ENCODE results near the gene TAPT1. TPM values are rescaled to one million over a fixed set of nuclear protein-coding genes. Genes with fewer than 3 reads are reported as not detected.
"Not testable (repeated sequence)": the region's sequence is repeated elsewhere in the genome, so short reads cannot be mapped to it uniquely, and the experiment has no call there.

Gene TAPT1
- total and polyA plus RNA-seq, 9 of the 15 experiments (the other 6 are each of a cell fraction or from before 2014, with no cell fraction given): 1.6 to 36.7 (median 20.7) TPM

DNA sequence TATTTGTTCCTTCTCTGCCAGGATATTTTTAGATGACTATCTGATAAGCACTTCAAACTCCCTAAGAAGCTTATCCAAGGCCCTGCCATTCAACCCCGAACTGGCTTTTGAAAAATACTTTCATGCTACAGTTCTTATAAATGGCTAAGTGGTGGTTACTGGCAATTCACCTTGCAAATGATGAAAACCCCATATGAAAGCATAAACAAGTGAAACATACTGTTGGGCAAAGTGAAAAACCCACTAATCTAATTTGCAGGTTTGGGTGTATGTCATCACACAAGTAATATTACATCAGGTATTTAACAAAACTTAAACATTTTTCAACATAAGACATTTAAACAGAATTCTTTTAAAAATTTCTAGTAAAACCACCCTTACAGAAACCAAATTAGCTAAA is 31.1 kb downstream of the TAPT1 start (continued):
- TF ChIP-seq ARID1B (IDR thresholded peaks at IDR 0.05) (no peak), PHF20 (IDR thresholded peaks at IDR 0.05; ENCODE audit: partially characterized antibody) (no peak)
- TF ChIP-seq, protein P1, sequence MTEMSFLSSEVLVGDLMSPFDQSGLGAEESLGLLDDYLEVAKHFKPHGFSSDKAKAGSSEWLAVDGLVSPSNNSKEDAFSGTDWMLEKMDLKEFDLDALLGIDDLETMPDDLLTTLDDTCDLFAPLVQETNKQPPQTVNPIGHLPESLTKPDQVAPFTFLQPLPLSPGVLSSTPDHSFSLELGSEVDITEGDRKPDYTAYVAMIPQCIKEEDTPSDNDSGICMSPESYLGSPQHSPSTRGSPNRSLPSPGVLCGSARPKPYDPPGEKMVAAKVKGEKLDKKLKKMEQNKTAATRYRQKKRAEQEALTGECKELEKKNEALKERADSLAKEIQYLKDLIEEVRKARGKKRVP (CRISPR knock-in tag; IDR thresholded peaks at IDR 0.05): no peak
- TF ChIP-seq, protein P2, sequence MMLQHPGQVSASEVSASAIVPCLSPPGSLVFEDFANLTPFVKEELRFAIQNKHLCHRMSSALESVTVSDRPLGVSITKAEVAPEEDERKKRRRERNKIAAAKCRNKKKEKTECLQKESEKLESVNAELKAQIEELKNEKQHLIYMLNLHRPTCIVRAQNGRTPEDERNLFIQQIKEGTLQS (IDR thresholded peaks at IDR 0.05): no peak
- TF ChIP-seq, protein P2 (CRISPR knock-in tag; conservative IDR thresholded peaks at IDR 0.05): no peak

DNA sequence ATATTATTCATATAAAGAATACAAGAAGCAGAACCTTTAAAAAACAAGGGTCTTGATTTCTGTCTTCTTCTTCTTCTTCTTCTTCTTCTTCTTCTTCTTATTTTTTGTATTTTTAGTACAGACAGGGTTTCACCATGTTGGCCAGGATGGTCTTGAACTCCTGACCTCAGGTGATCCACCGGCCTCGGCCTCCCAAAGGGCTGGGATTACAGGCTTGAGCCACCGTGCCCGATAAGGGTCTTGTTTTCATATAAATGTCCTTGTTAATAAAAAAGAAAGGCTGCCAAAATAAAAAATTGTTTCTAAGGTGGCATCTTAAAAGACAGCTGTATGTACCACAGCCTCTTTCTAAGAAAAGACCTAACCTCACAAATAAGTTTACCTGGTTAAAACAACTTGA is 31.5 kb downstream of the TAPT1 start:
- DNase-seq (ENCODE audit: extremely low read depth in 1 of 4, low spot score in 3 of 4); H3K4me1 ChIP-seq (replicated peaks in 1 of 2; ENCODE audit: control insufficient read depth in 2 of 2, insufficient read depth in 2 of 2, low read length in 2 of 2); H3K27ac ChIP-seq (ENCODE audit: extremely low read depth, low read depth, low read length); BruUV-seq (replicated peaks); H2AFZ ChIP-seq (ENCODE audit: low read depth, low read length); intact Hi-C loops (cut with micrococcal nuclease); in situ Hi-C loops (cut with MboI); H3K79me2 ChIP-seq (ENCODE audit: control insufficient read depth, insufficient read depth, low read length); H4K20me1 ChIP-seq (replicated peaks; ENCODE audit: control insufficient read depth, insufficient read depth, low read length); H3K9me1 ChIP-seq (ENCODE audit: control insufficient read depth, insufficient read depth, low read length); H3K27me3 ChIP-seq (ENCODE audit: control insufficient read depth in 2 of 2, insufficient read depth in 2 of 2, low read length in 2 of 2); FAIRE-seq; H3K4me3 ChIP-seq; CTCF ChIA-PET (ENCODE audit: low intra/inter-chr PET ratio); H3K9me3 ChIP-seq (replicated peaks; ENCODE audit: control insufficient read depth, insufficient read depth, low read depth, low read length); ATAC-seq; H3K4me2 ChIP-seq (ENCODE audit: insufficient read depth, low read length); H3K9ac ChIP-seq (ENCODE audit: insufficient read depth in 1 of 2, low read depth in 2 of 2, low read length in 2 of 2): not testable (repeated sequence)
- peaks cover 38% of the 10 kb centered on the region; the same call in 2 of the 3 replicates for H3K36me3 ChIP-seq (ENCODE audit: control insufficient read depth, insufficient read depth, low read length)
- POLR2A ChIA-PET: interaction anchor here (0.6 to 1.2 kb wide), 2 partner anchors 20 to 346 kb away, joined by 3 read pairs; no protein-coding TSS in a partner anchor
- 64% methylated on average over 4 of the region's 4 CpGs for WGBS (ENCODE audit: insufficient coverage, low coverage, missing lambda C conversion rate)

All from K562 (cell line).